SK-N-SH treated with all-trans-retinoic acid at 6 μM for 48 hours (cell line): ENCODE measurements around the gene GRK5.

Experiments
- ATAC-seq: fragments of 200-7000 bp; cut with Tn5 transposase; 3 replicates; pipeline ENCODE4 v1.9.1; 2020; ENCODE audit warnings: mild to moderate bottlenecking, moderate library complexity
- ARNTL ChIP-seq: fragments of 450-650 bp; formaldehyde crosslinking; IDR thresholded peaks from 2 replicates; pipeline ENCODE4 v1.5.0; 2020; ENCODE audit warnings: low read depth, mild to moderate bottlenecking, moderate library complexity, borderline replicate concordance
- BACH2 ChIP-seq: fragments of 250-450 bp; sonication (Bioruptor Pico); IDR thresholded peaks from 2 replicates; pipeline ENCODE4 v1.9.0; 2021; ENCODE audit warnings: mild to moderate bottlenecking, borderline replicate concordance
- CREB5 ChIP-seq: fragments of 250-450 bp; sonication (Bioruptor Pico); IDR thresholded peaks from 2 replicates; pipeline ENCODE4 v1.5.1; 2020; ENCODE audit warnings: low read depth, mild to moderate bottlenecking, moderate library complexity
- ESRRG ChIP-seq: fragments of 250-450 bp; sonication (Bioruptor Pico); IDR thresholded peaks from 2 replicates; pipeline ENCODE4 v1.6.1; 2021; ENCODE audit warnings: mild to moderate bottlenecking
- GLIS3 ChIP-seq: fragments of 250-450 bp; sonication (Bioruptor Pico); IDR thresholded peaks from 2 replicates; pipeline ENCODE4 v1.5.0; 2020; ENCODE audit warnings: mild to moderate bottlenecking, moderate library complexity
- ISL1 ChIP-seq: fragments of 250-450 bp; sonication (Bioruptor Pico); IDR thresholded peaks from 2 replicates; pipeline ENCODE4 v2.1.2; 2022; ENCODE audit warnings: mild to moderate bottlenecking, moderate library complexity
- OSR1 ChIP-seq: fragments of 250-450 bp; sonication (Bioruptor Pico); IDR thresholded peaks from 2 replicates; pipeline ENCODE4 v1.8.0; 2022; ENCODE audit warnings: moderate library complexity, mild to moderate bottlenecking, inconsistent platforms
- PATZ1 ChIP-seq: fragments of 250-450 bp; sonication (Bioruptor Pico); IDR thresholded peaks from 2 replicates; pipeline ENCODE4 v1.8.0; 2020; ENCODE audit warnings: mild to moderate bottlenecking, moderate library complexity, borderline replicate concordance
- PPARA ChIP-seq: fragments of 250-450 bp; sonication (Bioruptor Pico); IDR thresholded peaks from 2 replicates; pipeline ENCODE4 v1.5.0; 2020; ENCODE audit warnings: mild to moderate bottlenecking, borderline replicate concordance
- RARB ChIP-seq: fragments of 250-450 bp; sonication (Bioruptor Pico); IDR thresholded peaks from 2 replicates; pipeline ENCODE4 v1.8.0; 2021; ENCODE audit warnings: mild to moderate bottlenecking, moderate library complexity
- SNAI2 ChIP-seq: fragments of 250-450 bp; sonication (Bioruptor Pico); IDR thresholded peaks from 2 replicates; pipeline ENCODE4 v1.5.0; 2020; ENCODE audit warnings: mild to moderate bottlenecking, moderate library complexity
- TCF4 ChIP-seq: fragments of 250-450 bp; sonication (Bioruptor Pico); IDR thresholded peaks from 2 replicates; pipeline ENCODE4 v1.8.0; 2021; ENCODE audit warnings: mild to moderate bottlenecking, moderate library complexity, borderline replicate concordance
- TOX ChIP-seq: fragments of 250-450 bp; sonication (Bioruptor Pico); IDR thresholded peaks from 2 replicates; pipeline ENCODE4 v1.8.0; 2021; ENCODE audit warnings: mild to moderate bottlenecking, moderate library complexity, borderline replicate concordance
- ZFP3 ChIP-seq: fragments of 250-450 bp; sonication (Bioruptor Pico); IDR thresholded peaks from 2 replicates; pipeline ENCODE4 v1.5.0; 2020; ENCODE audit warnings: mild to moderate bottlenecking, moderate library complexity
- ZFP30 ChIP-seq: fragments of 450-650 bp; formaldehyde crosslinking; IDR thresholded peaks from 2 replicates; pipeline ENCODE4 v1.5.0; 2022; ENCODE audit warnings: mild to moderate bottlenecking, moderate library complexity
- ZNF565 ChIP-seq: fragments of 450-650 bp; formaldehyde crosslinking; conservative IDR thresholded peaks from 2 replicates; pipeline ENCODE4 v1.5.0; 2020; ENCODE audit warnings: low read depth, mild to moderate bottlenecking, moderate library complexity
- ZNF70 ChIP-seq: fragments of 450-650 bp; formaldehyde crosslinking; IDR thresholded peaks from 2 replicates; pipeline ENCODE4 v1.5.0; 2020; ENCODE audit warnings: mild to moderate bottlenecking, moderate library complexity
- ZNF8 ChIP-seq: fragments of 450-650 bp; formaldehyde crosslinking; IDR thresholded peaks from 2 replicates; pipeline ENCODE4 v1.5.0; 2020; ENCODE audit warnings: mild to moderate bottlenecking, moderate library complexity
- TF ChIP-seq, protein P1 (sequence below): fragments of 250-450 bp; sonication (Bioruptor Pico); IDR thresholded peaks from 2 replicates; pipeline ENCODE4 v1.5.0; 2020; ENCODE audit warnings: mild to moderate bottlenecking, moderate library complexity
- TF ChIP-seq, protein P2 (sequence below): fragments of 250-450 bp; sonication (Bioruptor Pico); IDR thresholded peaks from 2 replicates; pipeline ENCODE4 v1.8.0; 2021; ENCODE audit warnings: low read depth, mild to moderate bottlenecking, moderate library complexity, borderline replicate concordance
- TF ChIP-seq, protein P3 (sequence below): fragments of 250-450 bp; sonication (Bioruptor Pico); IDR thresholded peaks from 2 replicates; pipeline ENCODE4 v1.5.1; 2021; ENCODE audit warnings: mild to moderate bottlenecking, moderate library complexity

GRK5 gene

DNA sequence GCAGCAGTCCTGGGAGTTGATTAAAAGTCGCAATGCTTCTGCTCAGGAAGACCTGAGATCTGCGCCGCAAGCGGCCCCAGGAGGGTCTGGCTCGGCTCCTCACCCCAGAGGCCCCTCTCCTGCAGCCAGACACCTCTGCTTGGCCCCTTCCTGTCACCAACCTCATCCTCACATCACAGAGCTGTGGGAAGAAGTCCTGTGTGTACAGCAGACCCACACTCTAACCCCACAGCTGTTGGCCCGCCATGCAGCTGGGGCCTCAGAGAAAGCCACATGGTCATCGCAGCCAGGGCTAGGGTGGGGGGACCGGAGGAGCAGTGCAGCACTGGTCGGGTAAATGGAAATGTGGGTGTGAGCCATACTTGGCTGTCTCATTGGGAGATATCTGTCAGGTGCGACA lies 237.5 kb downstream of the GRK5 start (continued):
- TF ChIP-seq ZFP30 (CRISPR knock-in tag) (no peak), SNAI2 (no peak)

DNA sequence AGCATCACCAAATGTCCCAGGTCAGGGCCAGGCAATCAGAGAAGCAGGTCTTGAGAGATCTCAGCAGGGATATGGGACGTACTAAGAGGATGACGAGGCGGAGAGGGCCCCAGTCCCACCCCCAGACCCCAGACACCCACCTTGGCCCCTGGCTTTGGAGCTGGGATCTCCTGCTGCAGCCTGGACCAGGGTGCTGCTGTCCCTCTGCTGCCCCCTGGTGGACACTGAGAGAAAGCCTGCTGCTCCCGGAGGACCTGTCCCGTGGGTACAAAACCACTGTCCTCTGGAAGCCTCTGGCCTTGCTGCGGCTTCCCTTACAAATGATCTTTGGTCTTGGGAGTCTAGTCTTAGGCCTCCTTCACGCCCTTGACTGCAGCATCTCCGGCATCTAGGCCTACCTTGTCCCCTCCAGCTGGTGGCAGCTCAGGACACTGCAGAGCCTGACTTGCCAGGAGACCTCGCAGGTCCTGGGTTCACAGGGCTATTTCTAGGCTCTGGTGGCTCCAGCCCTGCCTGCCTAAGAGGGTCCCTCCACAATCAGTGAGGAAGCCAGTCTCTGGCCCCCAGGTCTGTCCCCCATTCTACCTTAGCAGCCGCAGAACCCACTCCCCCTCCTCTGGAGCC lies 238.1 kb downstream of the GRK5 start:
- peak; percentile 89 for ATAC-seq
- TF ChIP-seq TCF4 (no peak), RARB (CRISPR knock-in tag) (no peak), CREB5 (CRISPR knock-in tag) (no peak), ZNF70 (no peak), ESRRG (CRISPR knock-in tag) (no peak), SNAI2 (no peak)
- TF ChIP-seq, protein P1, sequence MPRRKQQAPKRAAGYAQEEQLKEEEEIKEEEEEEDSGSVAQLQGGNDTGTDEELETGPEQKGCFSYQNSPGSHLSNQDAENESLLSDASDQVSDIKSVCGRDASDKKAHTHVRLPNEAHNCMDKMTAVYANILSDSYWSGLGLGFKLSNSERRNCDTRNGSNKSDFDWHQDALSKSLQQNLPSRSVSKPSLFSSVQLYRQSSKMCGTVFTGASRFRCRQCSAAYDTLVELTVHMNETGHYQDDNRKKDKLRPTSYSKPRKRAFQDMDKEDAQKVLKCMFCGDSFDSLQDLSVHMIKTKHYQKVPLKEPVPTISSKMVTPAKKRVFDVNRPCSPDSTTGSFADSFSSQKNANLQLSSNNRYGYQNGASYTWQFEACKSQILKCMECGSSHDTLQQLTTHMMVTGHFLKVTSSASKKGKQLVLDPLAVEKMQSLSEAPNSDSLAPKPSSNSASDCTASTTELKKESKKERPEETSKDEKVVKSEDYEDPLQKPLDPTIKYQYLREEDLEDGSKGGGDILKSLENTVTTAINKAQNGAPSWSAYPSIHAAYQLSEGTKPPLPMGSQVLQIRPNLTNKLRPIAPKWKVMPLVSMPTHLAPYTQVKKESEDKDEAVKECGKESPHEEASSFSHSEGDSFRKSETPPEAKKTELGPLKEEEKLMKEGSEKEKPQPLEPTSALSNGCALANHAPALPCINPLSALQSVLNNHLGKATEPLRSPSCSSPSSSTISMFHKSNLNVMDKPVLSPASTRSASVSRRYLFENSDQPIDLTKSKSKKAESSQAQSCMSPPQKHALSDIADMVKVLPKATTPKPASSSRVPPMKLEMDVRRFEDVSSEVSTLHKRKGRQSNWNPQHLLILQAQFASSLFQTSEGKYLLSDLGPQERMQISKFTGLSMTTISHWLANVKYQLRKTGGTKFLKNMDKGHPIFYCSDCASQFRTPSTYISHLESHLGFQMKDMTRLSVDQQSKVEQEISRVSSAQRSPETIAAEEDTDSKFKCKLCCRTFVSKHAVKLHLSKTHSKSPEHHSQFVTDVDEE (CRISPR knock-in tag) = no peak
- TF ChIP-seq, all 23 proteins: peak for 0

GRCh38 chr10:119445935-119446317 lies 238.6 kb downstream of the GRK5 start:
- TF ChIP-seq BACH2 (no peak), ZFP30 (CRISPR knock-in tag) (no peak), ZNF565 (CRISPR knock-in tag) (no peak), PATZ1 (CRISPR knock-in tag) (no peak), CREB5 (CRISPR knock-in tag) (no peak), SNAI2 (no peak), ZFP3 (CRISPR knock-in tag) (no peak), GLIS3 (CRISPR knock-in tag) (no peak), PPARA (no peak), TOX (CRISPR knock-in tag) (no peak), ZNF8 (CRISPR knock-in tag) (no peak)
- TF ChIP-seq, protein P1 (CRISPR knock-in tag) = no peak
- ATAC-seq = no peak

- ATAC-seq = no peak
- TF ChIP-seq GLIS3 (CRISPR knock-in tag) (no peak), RARB (CRISPR knock-in tag) (no peak), ARNTL (CRISPR knock-in tag) (no peak), PPARA (no peak), ISL1 (CRISPR knock-in tag) (no peak), SNAI2 (no peak), OSR1 (CRISPR knock-in tag) (no peak), ZNF8 (CRISPR knock-in tag) (no peak), TOX (CRISPR knock-in tag) (no peak), ZNF565 (CRISPR knock-in tag) (no peak)
- TF ChIP-seq, protein P2, sequence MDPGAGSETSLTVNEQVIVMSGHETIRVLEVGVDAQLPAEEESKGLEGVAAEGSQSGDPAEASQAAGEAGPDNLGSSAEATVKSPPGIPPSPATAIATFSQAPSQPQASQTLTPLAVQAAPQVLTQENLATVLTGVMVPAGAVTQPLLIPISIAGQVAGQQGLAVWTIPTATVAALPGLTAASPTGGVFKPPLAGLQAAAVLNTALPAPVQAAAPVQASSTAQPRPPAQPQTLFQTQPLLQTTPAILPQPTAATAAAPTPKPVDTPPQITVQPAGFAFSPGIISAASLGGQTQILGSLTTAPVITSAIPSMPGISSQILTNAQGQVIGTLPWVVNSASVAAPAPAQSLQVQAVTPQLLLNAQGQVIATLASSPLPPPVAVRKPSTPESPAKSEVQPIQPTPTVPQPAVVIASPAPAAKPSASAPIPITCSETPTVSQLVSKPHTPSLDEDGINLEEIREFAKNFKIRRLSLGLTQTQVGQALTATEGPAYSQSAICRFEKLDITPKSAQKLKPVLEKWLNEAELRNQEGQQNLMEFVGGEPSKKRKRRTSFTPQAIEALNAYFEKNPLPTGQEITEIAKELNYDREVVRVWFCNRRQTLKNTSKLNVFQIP (CRISPR knock-in tag) = no peak
- TF ChIP-seq, protein P3, sequence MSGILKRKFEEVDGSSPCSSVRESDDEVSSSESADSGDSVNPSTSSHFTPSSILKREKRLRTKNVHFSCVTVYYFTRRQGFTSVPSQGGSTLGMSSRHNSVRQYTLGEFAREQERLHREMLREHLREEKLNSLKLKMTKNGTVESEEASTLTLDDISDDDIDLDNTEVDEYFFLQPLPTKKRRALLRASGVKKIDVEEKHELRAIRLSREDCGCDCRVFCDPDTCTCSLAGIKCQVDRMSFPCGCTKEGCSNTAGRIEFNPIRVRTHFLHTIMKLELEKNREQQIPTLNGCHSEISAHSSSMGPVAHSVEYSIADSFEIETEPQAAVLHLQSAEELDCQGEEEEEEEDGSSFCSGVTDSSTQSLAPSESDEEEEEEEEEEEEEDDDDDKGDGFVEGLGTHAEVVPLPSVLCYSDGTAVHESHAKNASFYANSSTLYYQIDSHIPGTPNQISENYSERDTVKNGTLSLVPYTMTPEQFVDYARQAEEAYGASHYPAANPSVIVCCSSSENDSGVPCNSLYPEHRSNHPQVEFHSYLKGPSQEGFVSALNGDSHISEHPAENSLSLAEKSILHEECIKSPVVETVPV (CRISPR knock-in tag) = no peak
These were observed 239.3 kb downstream of the GRK5 start for GRCh38 chr10:119446441-119447277.
